OCI-LY7 (cell line): ENCODE data around the gene SLC2A2. TPM values are rescaled to one million over a fixed set of nuclear protein-coding genes. Genes with fewer than 3 reads are reported as not detected.

Experiments
- BruUV-seq: library from RNA; stranded (reverse); fragments of 400-500 nt; replicated peaks from 2 replicates; lab custom pipeline; 2021; lab: Mats Ljungman, UMichigan
- CTCF ChIA-PET: fragments of 300-600 bp; sonication (Branson Sonifier 250); formaldehyde crosslinking; loops from one replicate; lab custom pipeline; 2022; ENCODE audit warnings: antibody characterized with exemption; ENCODE audit not compliant: unreplicated experiment; lab: Charles Lee
- POLR2A ChIA-PET: fragments of 300-600 bp; sonication (Branson Sonifier 250); formaldehyde crosslinking; loops from one replicate; lab custom pipeline; 2022; ENCODE audit warnings: antibody characterized with exemption; lab: Charles Lee
- DNase-seq: peaks from one replicate; pipeline ENCODE4 v3.0.0-alpha.2; 2015; ENCODE audit warnings: low spot score
- H2AFZ ChIP-seq: fragments of 200-600 bp; sonication (generic), shearing (Covaris generic); 2 replicates; pipeline ENCODE4 v1.6.1; 2014; ENCODE audit warnings: mild to moderate bottlenecking, antibody characterized with exemption, low read length, moderate library complexity
- H3K27ac ChIP-seq: fragments of 200-600 bp; sonication (generic); 2 replicates; pipeline ENCODE4 v1.5.1; 2014; ENCODE audit warnings: mixed run types, low read depth, mild to moderate bottlenecking, moderate library complexity, low read length, inconsistent platforms; ENCODE audit not compliant: poor library complexity, severe bottlenecking
- H3K36me3 ChIP-seq: fragments of 200-600 bp; sonication (generic); 2 replicates; pipeline ENCODE4 v1.6.1; 2014; ENCODE audit warnings: mild to moderate bottlenecking, antibody characterized with exemption, low read length, moderate library complexity, mixed read lengths; ENCODE audit not compliant: insufficient read depth
- H3K4me1 ChIP-seq: fragments of 200-600 bp; sonication (generic); 2 replicates; pipeline ENCODE4 v1.5.1; 2014; ENCODE audit warnings: mild to moderate bottlenecking, low read length; ENCODE audit not compliant: insufficient read depth, poor library complexity, severe bottlenecking
- H3K4me2 ChIP-seq: fragments of 200-600 bp; sonication (generic); 2 replicates; pipeline ENCODE4 v1.6.1; 2014; ENCODE audit warnings: mild to moderate bottlenecking, low read length
- H3K4me3 ChIP-seq: fragments of 200-600 bp; sonication (generic); 2 replicates; pipeline ENCODE4 v1.5.1; 2014; ENCODE audit warnings: mild to moderate bottlenecking, low read depth, low read length; ENCODE audit not compliant: poor library complexity, severe bottlenecking
- H3K79me2 ChIP-seq: fragments of 200-600 bp; sonication (generic); 2 replicates; pipeline ENCODE4 v1.6.1; 2016; ENCODE audit warnings: low read depth, mild to moderate bottlenecking, low read length, moderate library complexity, mixed read lengths; ENCODE audit not compliant: insufficient read depth
- H3K9me2 ChIP-seq: fragments of 200-600 bp; sonication (generic); 2 replicates; pipeline ENCODE4 v1.6.1; 2016; ENCODE audit warnings: mild to moderate bottlenecking, low read length, mixed read lengths; ENCODE audit not compliant: insufficient read depth
- H3K9me3 ChIP-seq: fragments of 200-600 bp; sonication (generic); 2 replicates; pipeline ENCODE4 v1.6.1; 2014; ENCODE audit warnings: mild to moderate bottlenecking, mixed run types, low read length, mixed read lengths
- H4K20me1 ChIP-seq: fragments of 200-600 bp; sonication (generic); 2 replicates; pipeline ENCODE4 v1.6.1; 2014; ENCODE audit warnings: mild to moderate bottlenecking, antibody characterized with exemption, low read length, moderate library complexity, mixed read lengths; ENCODE audit not compliant: insufficient read depth
- CTCF ChIP-seq: fragments of 200-600 bp; sonication (generic); conservative IDR thresholded peaks from 2 replicates; pipeline ENCODE4 v1.5.1; 2014; ENCODE audit warnings: mild to moderate bottlenecking, antibody characterized with exemption, low read length, moderate library complexity, mixed read lengths
- EZH2phosphoT487 ChIP-seq: fragments of 200-600 bp; sonication (generic); IDR thresholded peaks from 2 replicates; pipeline ENCODE4 v1.6.1; 2018; ENCODE audit warnings: low read depth, borderline replicate concordance, mild to moderate bottlenecking, mixed run types, antibody characterized with exemption, low read length, moderate library complexity, mixed read lengths
- intact Hi-C: fragments of 100-400 bp; cut with micrococcal nuclease; formaldehyde crosslinking; loops from one replicate; pipeline ENCODE4 v1.10.0; 2022; ENCODE audit not compliant: unreplicated experiment
- total RNA-seq, 2 experiments: library from RNA; depleted of rRNA in 1 of 2; stranded (reverse); fragments of >200 nt in 1 of 2; shearing (Covaris generic) in 1 of 2; gene quantifications; 2 replicates each; pipeline ENCODE4 v1.2.3, GENCODE V29; 2014 to 2022

The SLC2A2 gene
- total RNA-seq, 2 experiments from 2014 or later, result not detected

GRCh38 chr3:170997961-170998913, 28.3 kb downstream of the SLC2A2 start:
- DNase-seq, result no peak
- Histone ChIP-seq H3K79me2 (no peaks in the 10 kb centered on the region), H2AFZ (no peak overlapping the region), H3K36me3 (no peaks in the 10 kb centered on the region), H3K4me2 (no peak overlapping the region), H3K9me2 (no peaks in the 10 kb centered on the region), H4K20me1 (no peaks in the 10 kb centered on the region), H3K9me3 (no peaks in the 10 kb centered on the region), H3K27ac (no peak overlapping the region), H3K4me1 (no peaks in the 10 kb centered on the region), H3K4me3 (no peak overlapping the region)
- ChIA-PET CTCF (no interaction called here), POLR2A (no interaction called here)
- TF ChIP-seq EZH2phosphoT487 (no peak), CTCF (no peak)
- BruUV-seq, result no TSS peak
- intact Hi-C loops, result no loop called here

GRCh38 chr3:170992854-170993253, 33.7 kb downstream of the SLC2A2 start:
- intact Hi-C loops, result no loop called here
- no peaks in the 10 kb centered on the region for H3K36me3 ChIP-seq
- no TSS peak for BruUV-seq
- no peak overlapping the region for H3K4me2 ChIP-seq
- no peaks in the 10 kb centered on the region for H3K79me2 ChIP-seq
- H3K9me2 ChIP-seq, result no peaks in the 10 kb centered on the region
- H3K27ac ChIP-seq, result no peak overlapping the region
- no peaks in the 10 kb centered on the region for H4K20me1 ChIP-seq
- H2AFZ ChIP-seq, result no peak overlapping the region
- ChIA-PET POLR2A (no interaction called here), CTCF (no interaction called here)
- H3K9me3 ChIP-seq, result no peaks in the 10 kb centered on the region
- no peak for DNase-seq
- TF ChIP-seq EZH2phosphoT487 (no peak), CTCF (no peak)
- H3K4me3 ChIP-seq, result no peak overlapping the region
- no peaks in the 10 kb centered on the region for H3K4me1 ChIP-seq

GRCh38 chr3:170991664-170992063, 34.9 kb downstream of the SLC2A2 start:
- H3K4me1 ChIP-seq, result no peaks in the 10 kb centered on the region
- no peak overlapping the region for H2AFZ ChIP-seq
- no peaks in the 10 kb centered on the region for H3K79me2 ChIP-seq
- no peaks in the 10 kb centered on the region for H3K36me3 ChIP-seq
- no peaks in the 10 kb centered on the region for H3K9me2 ChIP-seq
- H3K27ac ChIP-seq, result no peak overlapping the region
- DNase-seq, result no peak
- no peak overlapping the region for H3K4me2 ChIP-seq
- no peak for TF ChIP-seq EZH2phosphoT487
- no peak for TF ChIP-seq CTCF
- H4K20me1 ChIP-seq, result no peaks in the 10 kb centered on the region
- no peak overlapping the region for H3K4me3 ChIP-seq
- H3K9me3 ChIP-seq, result no peaks in the 10 kb centered on the region
- intact Hi-C loops, result no loop called here
- no TSS peak for BruUV-seq
- POLR2A ChIA-PET, result no interaction called here
- CTCF ChIA-PET, result no interaction called here
